Measurements from ENCODE around the gene DLG3.
"Not testable (repeated sequence)": the region's sequence is repeated elsewhere in the genome, so short reads cannot be mapped to it uniquely, and the experiment has no call there.

Gene DLG3

GRCh38 chrX:70444326-70444945, at the start of gene DLG3:
TSS of gene DLG3 (plus strand) at chrX:70444835. CDS start at chrX:70445202, 367 bp downstream.
- DNase-seq: peak in 53 of 56 donors; percentile 1 to 79 (median 38)

- no peak for DNase-seq
These were observed 45.7 kb upstream of the DLG3 start for GRCh38 chrX:70398899-70399298.

- DNase-seq: not testable (repeated sequence)
These were observed 44.5 kb upstream of the DLG3 start for GRCh38 chrX:70400181-70400580.

DNA sequence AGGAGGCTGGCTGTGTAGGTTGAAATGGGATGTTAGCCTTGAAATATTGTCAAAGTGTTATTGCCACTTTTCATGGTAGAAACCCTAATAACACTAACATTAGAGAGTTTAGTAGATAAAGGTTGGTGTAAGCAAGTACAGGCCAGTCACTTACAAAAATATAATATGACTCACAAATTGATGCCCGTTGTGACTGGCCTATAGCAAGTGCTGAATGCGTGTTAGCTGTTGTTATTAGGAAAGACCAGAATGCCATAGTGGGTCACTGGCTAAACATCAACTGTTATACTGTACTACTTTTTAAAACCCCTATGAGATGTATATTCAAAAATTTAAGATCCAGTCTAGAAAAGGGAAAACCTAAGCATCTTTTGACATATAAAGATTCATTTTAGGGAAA, 41.9 kb upstream of the DLG3 start:
- DNase-seq: no peak

GRCh38 chrX:70405003-70405402, 39.6 kb upstream of the DLG3 start:
- DNase-seq: no peak

- no peak for DNase-seq
These were observed 33.7 kb upstream of the DLG3 start for GRCh38 chrX:70410921-70411320.

DNA sequence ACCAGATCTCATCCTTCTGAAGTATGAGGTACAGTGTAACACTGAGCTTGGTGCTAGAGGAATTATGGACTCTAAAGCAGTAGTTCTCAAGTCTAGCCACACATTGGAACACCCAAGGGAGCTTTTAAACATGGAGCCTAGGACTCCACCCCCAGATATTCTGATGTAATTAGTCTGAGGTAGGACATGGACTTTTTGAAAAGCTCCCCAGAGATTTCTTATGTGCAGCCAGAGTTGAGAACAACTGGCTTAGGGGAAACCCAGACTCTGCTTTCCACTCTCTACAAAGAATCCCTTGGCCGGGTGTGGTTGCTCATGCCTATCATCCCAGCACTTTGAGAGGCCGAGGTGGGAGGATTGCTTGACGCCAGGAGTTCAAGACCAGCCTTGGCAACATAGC, 33.2 kb upstream of the DLG3 start:
- no peak for DNase-seq

DNA sequence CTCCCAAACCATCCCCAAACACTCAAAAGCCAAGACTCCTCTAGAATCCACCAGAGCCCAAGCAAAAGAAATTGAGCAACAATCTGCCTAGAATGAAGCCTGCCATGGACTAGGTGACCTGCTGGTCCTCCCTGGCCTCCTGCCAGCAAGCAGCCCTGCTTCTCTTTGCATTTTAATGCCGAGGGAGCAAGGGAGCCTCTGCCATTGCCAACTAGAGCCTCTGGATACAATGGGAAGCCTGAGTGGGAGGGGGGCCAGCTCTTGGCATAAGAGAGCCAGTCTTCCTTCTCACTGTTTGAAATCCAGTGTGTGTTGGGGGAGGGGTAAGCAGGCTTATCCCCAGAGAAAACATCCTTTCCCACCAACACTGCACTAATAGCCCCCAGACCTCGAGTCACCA, 23.0 kb upstream of the DLG3 start:
- DNase-seq: peak in 40 of 56 donors; percentile 3 to 71 (median 29)

DNA sequence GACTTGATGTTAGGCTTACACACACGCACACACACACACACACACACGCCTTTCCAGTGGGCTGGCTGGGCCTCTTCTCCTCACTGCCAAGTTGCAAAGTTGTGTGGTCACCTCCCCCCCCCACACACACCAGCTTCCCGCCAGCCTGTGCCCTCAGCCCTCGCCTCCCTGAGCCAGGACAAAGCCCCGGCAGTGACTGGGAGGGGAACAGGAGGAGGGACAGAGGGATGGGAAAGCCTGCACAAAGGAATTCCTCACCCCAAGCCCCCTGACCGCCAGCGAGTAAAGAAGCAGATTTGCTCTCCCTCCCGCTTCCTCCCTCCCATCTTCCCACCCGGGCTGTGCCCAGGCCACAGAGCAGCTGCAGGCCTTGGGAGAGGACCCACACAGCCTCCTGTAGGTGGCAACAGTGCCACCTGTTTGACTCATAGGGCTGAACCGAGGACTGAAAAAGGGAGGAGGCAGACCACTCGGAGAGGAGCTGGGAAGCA, 21.7 kb upstream of the DLG3 start, which contains the start of gene GDPD2:
GDPD2 (plus strand) TSS at position 464 of the 491 bp plus-strand sequence. CDS start 1,671 bp downstream, outside the sequence.
- peak in 24 of 56 donors; percentile 2 to 75 (median 29) for DNase-seq

DNA sequence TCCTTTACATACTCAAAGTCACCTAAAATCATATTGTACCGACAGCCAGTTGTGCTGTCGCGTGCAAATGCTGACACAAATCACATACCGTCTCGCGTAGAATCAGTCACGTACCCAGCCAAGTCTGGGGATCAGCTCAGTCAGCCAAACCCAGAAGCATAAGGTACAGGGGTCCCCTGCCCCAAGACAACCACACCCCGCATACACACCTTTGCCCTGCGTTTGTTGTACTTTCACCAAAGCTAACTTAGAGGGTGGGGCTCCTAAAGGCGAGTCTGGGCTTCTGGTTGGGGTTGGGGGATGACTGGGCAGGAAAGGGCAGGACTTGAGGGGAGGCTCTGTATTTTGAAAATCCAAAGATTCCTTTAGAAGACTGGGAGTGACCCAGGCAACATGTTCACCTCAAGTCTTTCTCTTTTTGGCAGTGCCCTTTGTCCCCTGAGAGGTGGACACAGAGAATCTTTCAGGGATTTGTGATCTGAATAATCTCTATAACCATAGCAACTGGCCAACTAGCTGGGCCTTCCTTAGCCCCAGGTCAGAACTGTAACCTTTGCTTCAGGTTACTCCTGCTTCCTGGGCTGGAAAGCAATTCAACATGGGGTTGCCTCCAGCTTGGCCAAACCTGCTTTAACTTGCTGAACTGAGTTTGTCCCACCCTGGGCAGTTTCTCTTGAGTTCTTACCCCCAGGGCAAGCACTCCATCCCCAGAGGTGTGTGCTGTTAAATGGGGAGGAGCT, 20.5 kb upstream of the DLG3 start:
- no peak for DNase-seq

DNA sequence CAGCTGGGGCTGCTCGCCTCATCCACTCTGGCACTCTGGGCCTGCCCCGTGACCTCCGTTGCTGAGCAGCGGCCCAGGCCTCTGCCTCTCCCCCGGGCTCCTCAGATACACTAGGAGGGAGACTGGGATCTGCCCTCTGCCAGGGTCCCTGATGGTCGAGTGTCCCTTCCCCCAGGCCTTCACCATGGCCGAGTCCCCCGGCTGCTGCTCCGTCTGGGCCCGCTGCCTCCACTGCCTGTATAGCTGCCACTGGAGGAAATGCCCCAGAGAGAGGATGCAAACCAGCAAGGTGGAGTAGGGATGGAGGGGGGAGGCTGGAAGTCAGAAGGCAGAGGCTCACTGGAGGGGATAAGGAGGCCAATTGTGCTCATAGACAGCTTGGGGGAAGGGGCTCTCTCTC, 19.8 kb upstream of the DLG3 start:
- DNase-seq: peak in 1 of 56 donors; percentile 5

- DNase-seq: no peak
These were observed 18.1 kb upstream of the DLG3 start for GRCh38 chrX:70426286-70427278.

DNA sequence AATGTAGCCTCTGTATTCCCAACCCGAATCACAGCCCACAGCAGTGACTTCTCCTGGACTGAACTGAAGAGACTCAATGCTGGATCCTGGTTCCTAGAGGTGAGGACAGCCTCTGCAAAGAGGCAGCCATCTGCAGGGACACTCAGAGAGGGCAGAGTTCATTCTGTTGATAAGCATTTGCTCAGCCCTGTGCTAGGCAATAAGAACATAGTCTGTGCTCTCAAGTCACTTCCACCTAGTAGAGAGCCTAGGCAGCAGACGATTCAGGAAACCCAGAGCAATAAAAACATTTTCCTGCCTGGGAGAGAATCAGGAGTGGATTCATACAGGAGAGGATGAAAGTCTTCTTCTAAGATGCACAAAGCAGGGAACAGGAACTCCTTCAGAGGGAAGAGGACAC, 17.3 kb upstream of the DLG3 start:
- no peak for DNase-seq

GRCh38 chrX:70429759-70430158, 14.9 kb upstream of the DLG3 start:
- no peak for DNase-seq

DNA sequence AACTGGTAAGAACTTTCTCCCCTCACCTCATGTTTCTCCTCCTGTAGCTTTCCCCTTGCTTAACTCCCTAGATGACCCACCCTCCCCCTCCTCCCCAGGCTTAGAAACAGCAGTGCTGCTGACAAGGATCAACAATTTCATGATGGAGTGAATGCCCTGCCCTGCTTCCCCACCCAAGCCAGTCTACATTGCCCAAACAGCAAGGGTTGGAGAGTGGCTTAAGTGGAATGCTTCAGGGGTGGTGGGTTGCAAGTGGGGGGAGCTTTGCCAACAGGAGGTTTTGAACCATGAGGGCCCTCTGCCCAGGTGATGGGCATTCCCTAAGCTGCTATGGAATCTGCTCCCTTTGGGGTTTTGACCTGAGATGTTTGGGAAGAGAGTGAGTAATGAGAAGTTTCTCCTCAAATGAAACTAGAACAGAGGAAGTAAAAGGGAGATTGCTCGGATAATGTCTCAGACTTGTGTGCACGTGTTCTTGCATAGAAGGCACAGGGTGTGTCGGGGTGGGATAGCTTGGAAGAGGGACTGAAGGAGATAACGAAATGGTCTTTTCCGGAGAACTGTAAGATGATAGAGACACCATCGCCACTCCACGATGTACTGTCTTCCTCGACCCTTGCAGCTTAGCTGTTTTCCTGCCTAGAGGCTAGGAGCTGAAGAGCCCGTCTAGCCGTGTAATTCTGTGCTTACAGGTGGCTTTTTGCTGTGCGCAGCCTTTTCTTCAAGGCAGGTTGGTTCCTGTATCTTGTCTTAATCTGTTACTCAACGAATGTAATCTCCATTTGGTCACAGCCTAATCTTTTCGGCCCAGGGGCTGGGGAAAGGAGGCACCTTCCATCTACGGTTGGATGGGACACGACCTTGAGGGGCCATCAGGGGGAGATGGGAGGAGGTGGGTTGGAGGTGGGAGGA, 11.4 kb upstream of the DLG3 start:
- DNase-seq: peak in 1 of 56 donors; percentile 36

GRCh38 chrX:70433848-70434351, 10.7 kb upstream of the DLG3 start:
- peak in 50 of 56 donors; percentile 4 to 73 (median 40) for DNase-seq

GRCh38 chrX:70434352-70434866, 10.2 kb upstream of the DLG3 start:
- DNase-seq: peak in 55 of 56 donors; percentile 16 to 86 (median 69)

DNA sequence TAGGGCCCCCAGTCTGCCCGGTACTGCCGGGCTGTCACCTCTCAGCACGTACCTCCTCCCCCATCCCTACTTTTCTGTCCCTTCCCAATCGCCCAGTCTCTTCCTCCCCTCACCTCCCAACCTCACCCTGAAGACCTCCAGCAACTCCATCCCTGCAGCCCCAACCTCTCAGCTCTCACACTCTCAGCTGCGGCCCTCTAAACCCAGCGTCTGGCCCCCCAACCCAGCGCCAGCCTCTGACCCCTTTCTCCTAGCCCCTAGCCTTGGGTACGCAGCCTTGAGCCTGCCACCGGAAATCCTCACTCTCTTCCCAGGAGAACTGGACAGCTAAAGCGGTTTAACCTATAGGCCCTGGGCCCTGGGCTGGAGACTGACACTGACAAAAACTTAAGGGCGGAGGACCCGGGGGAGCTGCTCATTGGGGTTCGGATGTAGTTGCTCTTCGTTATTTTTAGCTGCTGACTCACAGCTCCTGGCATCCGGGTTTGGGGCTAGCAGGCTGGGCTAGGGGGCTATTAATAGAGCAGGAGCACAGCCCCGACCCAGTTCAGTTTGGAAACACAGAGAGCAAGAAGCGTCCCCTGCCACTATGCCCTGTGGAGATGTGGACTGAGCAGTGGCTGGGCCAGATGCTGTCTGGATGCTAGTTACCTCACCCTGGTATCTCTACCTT, 9.6 kb upstream of the DLG3 start:
- peak in 2 of 56 donors; percentile 14 to 23 for DNase-seq

DNA sequence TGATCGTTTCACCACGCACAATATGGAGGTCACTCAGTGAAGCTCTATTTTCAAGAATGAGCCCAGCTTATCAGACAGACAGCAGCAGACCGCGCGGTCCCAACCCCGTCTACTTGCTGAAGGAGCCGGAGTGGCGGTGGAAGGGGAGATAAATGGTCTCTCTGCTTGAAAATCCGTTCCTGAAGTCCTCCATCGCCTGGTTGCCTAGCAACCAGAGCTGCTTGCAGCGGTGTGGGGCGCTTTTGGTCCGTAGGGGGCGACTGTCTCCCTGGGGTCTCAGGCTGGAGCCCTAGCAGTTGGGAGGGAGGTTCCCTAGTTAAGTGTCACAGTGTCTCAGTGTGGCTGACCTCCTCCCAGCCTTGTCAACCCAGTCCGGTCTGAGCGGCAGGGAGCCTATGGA, 8.3 kb upstream of the DLG3 start:
- DNase-seq: peak in 4 of 56 donors; percentile 6 to 19 (median 10)
